DND-41 (cell line): Measurements from ENCODE around the gene AIFM1.

Source experiments
- CTCF ChIP-seq: IDR thresholded peaks from 2 replicates; pipeline ENCODE4 v1.5.1; 2012; ENCODE audit warnings: borderline replicate concordance, low read length, moderate library complexity, mild to moderate bottlenecking; ENCODE audit not compliant: poor library complexity, severe bottlenecking; ENCODE audit errors: extremely low read depth
- EZH2 ChIP-seq: IDR thresholded peaks from 3 replicates; pipeline ENCODE4 v1.6.1; 2012; ENCODE audit warnings: borderline replicate concordance, low read depth, mild to moderate bottlenecking, moderate library complexity, low read length, inconsistent platforms; ENCODE audit not compliant: severe bottlenecking

- TF ChIP-seq CTCF (no peak), EZH2 (no peak)
These were observed 10.1 kb downstream of the AIFM1 start for GRCh38 chrX:130155564-130155963.
